ENCODE data around the gene MICU1. TPM values are rescaled to one million over a fixed set of nuclear protein-coding genes. Genes with fewer than 3 reads are reported as not detected.

MICU1 gene
- total RNA-seq, 1 donor from 2014 or later: 79.8 TPM

DNA sequence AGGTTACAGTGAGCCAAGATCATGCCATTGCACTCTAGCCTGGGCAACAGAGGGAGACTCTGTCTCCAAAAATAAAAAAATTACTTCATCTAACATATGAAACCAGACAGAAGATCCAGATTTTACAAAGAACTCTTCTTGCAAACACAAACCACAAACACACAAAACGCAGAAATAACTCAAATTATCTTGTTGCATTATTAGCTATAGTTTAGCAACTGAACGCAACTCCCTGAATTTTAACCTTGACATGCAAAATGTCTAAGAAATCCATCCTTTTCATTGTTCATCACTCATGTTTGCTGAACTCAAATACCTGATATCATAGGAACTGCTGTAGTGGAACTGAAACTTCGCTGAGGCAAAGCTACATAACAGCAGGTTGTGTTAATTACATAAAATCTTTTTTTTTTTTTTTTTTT, 64.1 kb downstream of the MICU1 start:
- Mint-ChIP-seq H3K27me3 (ENCODE audit: insufficient read depth, low read depth) (peaks cover 2% of the 10 kb centered on the region), H3K36me3 (peaks cover 42% of the 10 kb centered on the region), H3K4me3 (no peak overlapping the region), H3K9me3 (peaks cover 7% of the 10 kb centered on the region), H3K4me1 (no peaks in the 10 kb centered on the region), H3K27ac (no peak overlapping the region)
- TF ChIP-seq, protein P1, sequence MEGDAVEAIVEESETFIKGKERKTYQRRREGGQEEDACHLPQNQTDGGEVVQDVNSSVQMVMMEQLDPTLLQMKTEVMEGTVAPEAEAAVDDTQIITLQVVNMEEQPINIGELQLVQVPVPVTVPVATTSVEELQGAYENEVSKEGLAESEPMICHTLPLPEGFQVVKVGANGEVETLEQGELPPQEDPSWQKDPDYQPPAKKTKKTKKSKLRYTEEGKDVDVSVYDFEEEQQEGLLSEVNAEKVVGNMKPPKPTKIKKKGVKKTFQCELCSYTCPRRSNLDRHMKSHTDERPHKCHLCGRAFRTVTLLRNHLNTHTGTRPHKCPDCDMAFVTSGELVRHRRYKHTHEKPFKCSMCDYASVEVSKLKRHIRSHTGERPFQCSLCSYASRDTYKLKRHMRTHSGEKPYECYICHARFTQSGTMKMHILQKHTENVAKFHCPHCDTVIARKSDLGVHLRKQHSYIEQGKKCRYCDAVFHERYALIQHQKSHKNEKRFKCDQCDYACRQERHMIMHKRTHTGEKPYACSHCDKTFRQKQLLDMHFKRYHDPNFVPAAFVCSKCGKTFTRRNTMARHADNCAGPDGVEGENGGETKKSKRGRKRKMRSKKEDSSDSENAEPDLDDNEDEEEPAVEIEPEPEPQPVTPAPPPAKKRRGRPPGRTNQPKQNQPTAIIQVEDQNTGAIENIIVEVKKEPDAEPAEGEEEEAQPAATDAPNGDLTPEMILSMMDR (IDR thresholded peaks at IDR 0.05): no peak
- TF ChIP-seq EZH2 (IDR thresholded peaks at IDR 0.05) (no peak), EZH2phosphoT487 (IDR thresholded peaks at IDR 0.05) (no peak)
- no peak overlapping the region for H2AFZ ChIP-seq (replicated peaks)
- H3K79me2 ChIP-seq (ENCODE audit: low read depth): no peaks in the 10 kb centered on the region
- H3K4me2 ChIP-seq: no peak overlapping the region
- H3K4me3 ChIP-seq: no peak overlapping the region
- H3K4me1 ChIP-seq: no peaks in the 10 kb centered on the region
- peaks cover 6% of the 10 kb centered on the region for H3K9me3 ChIP-seq (ENCODE audit: low read depth)
- H3F3A ChIP-seq (ENCODE audit: low read depth): no peaks in the 10 kb centered on the region
- no peak overlapping the region for H3K9ac ChIP-seq
- H3K27me3 ChIP-seq: no peaks in the 10 kb centered on the region
- no peak for DNase-seq (ENCODE audit: low spot score)
- peaks cover 10% of the 10 kb centered on the region for H3K36me3 ChIP-seq
- no peaks in the 10 kb centered on the region for H4K20me1 ChIP-seq (ENCODE audit: low read depth)
- no peak overlapping the region for H3K27ac ChIP-seq

DNA sequence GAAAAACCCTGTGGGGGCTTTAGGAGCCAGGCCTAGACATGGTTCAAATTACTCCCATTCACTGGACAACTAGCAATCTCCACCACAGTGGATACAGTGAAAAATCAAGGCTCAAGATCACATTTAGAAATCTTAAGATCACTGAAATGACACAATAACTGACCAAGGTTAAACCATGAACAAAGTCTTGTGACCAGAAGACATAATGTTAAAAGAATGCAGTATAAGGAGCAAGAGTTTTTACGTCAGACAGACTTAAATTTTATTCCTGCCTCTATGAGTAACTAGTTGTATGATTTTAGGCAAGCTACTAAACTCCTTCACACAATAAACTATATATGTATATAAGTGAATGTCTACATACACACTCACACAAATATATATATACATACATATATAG, 68.5 kb downstream of the MICU1 start:
- no peaks in the 10 kb centered on the region for H3K4me1 Mint-ChIP-seq

DNA sequence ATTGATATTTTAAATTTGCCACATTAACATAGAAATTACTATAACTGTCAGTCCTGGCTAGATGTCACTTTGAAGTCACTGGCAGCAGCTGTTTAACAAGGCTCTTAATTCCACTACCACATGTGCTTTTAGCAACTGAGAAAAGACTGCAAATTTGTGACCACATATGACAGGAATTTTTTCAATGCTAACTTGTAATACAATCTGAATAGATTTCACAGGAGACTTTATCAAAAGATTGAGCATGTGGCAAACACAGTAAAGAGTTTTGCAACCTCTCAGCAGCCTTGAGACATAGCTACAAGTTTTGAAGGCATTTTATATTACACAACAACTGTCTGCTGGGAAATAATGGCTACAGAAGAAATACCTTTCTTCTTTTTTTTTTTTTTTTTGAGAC, 73.0 kb downstream of the MICU1 start:
- H3K36me3 Mint-ChIP-seq: peaks cover 9% of the 10 kb centered on the region
- no peaks in the 10 kb centered on the region for H3K9me3 ChIP-seq (ENCODE audit: low read depth)
- no peaks in the 10 kb centered on the region for H3K36me3 ChIP-seq
- H3K9me3 Mint-ChIP-seq: no peaks in the 10 kb centered on the region
- no peak overlapping the region for H3K4me2 ChIP-seq
- no peak overlapping the region for H3K27ac Mint-ChIP-seq
- no peak overlapping the region for H3K9ac ChIP-seq
- H3F3A ChIP-seq (ENCODE audit: low read depth): no peaks in the 10 kb centered on the region
- no peaks in the 10 kb centered on the region for H3K79me2 ChIP-seq (ENCODE audit: low read depth)
- no peak overlapping the region for H2AFZ ChIP-seq (replicated peaks)
- no peak for DNase-seq (ENCODE audit: low spot score)
- H3K4me3 Mint-ChIP-seq: no peak overlapping the region
- no peaks in the 10 kb centered on the region for H3K4me1 Mint-ChIP-seq
- no peak overlapping the region for H3K27ac ChIP-seq
- H3K4me3 ChIP-seq: no peak overlapping the region
- H3K4me1 ChIP-seq: no peaks in the 10 kb centered on the region
- H3K27me3 Mint-ChIP-seq (ENCODE audit: insufficient read depth, low read depth): no peaks in the 10 kb centered on the region
- TF ChIP-seq EZH2 (IDR thresholded peaks at IDR 0.05) (no peak), EZH2phosphoT487 (IDR thresholded peaks at IDR 0.05) (no peak)
- TF ChIP-seq, protein P1 (IDR thresholded peaks at IDR 0.05): no peak
- H3K27me3 ChIP-seq: no peaks in the 10 kb centered on the region
- H4K20me1 ChIP-seq (ENCODE audit: low read depth): no peaks in the 10 kb centered on the region

More for the DNA sequence above, 68.5 kb downstream of the MICU1 start:
- no peaks in the 10 kb centered on the region for H3K27me3 Mint-ChIP-seq (ENCODE audit: insufficient read depth, low read depth)
- H3K4me3 ChIP-seq: no peak overlapping the region
- H3F3A ChIP-seq (ENCODE audit: low read depth): no peaks in the 10 kb centered on the region
- H3K36me3 Mint-ChIP-seq: peaks cover 25% of the 10 kb centered on the region
- no peak overlapping the region for H3K27ac Mint-ChIP-seq
- TF ChIP-seq EZH2phosphoT487 (IDR thresholded peaks at IDR 0.05) (no peak), EZH2 (IDR thresholded peaks at IDR 0.05) (no peak)
- TF ChIP-seq, protein P1 (IDR thresholded peaks at IDR 0.05): no peak
- peaks cover 6% of the 10 kb centered on the region for H3K9me3 ChIP-seq (ENCODE audit: low read depth)
- no peak overlapping the region for H3K27ac ChIP-seq
- no peak overlapping the region for H3K4me2 ChIP-seq
- no peaks in the 10 kb centered on the region for H4K20me1 ChIP-seq (ENCODE audit: low read depth)
- H2AFZ ChIP-seq (replicated peaks): no peak overlapping the region
- H3K9ac ChIP-seq: no peak overlapping the region
- no peaks in the 10 kb centered on the region for H3K4me1 ChIP-seq
- peaks cover 7% of the 10 kb centered on the region for H3K9me3 Mint-ChIP-seq
- no peaks in the 10 kb centered on the region for H3K79me2 ChIP-seq (ENCODE audit: low read depth)
- H3K27me3 ChIP-seq: no peaks in the 10 kb centered on the region
- no peak for DNase-seq (ENCODE audit: low spot score)
- H3K36me3 ChIP-seq: peaks cover 10% of the 10 kb centered on the region
- H3K4me3 Mint-ChIP-seq: no peak overlapping the region

Measured in neural progenitor cell (in vitro differentiated cells).